Fibroblast of mammary gland (primary cell): Measurements from ENCODE around the gene KLHL40.

ENCODE experiments used
- DNase-seq: peaks from one replicate; pipeline ENCODE4 v3.0.0-alpha.2; 2010; ENCODE audit warnings: low read depth
- H3K4me3 ChIP-seq: 2 replicates; pipeline ENCODE4 v1.5.1; 2011; ENCODE audit warnings: low read depth, mild to moderate bottlenecking, low read length, moderate library complexity; ENCODE audit not compliant: control insufficient read depth
- TF ChIP-seq, protein P1 (sequence below): conservative IDR thresholded peaks from 2 replicates; pipeline ENCODE4 v1.5.1; 2011; ENCODE audit warnings: low read depth, low read length, inconsistent platforms; ENCODE audit not compliant: control insufficient read depth, insufficient read depth

Gene KLHL40

DNA sequence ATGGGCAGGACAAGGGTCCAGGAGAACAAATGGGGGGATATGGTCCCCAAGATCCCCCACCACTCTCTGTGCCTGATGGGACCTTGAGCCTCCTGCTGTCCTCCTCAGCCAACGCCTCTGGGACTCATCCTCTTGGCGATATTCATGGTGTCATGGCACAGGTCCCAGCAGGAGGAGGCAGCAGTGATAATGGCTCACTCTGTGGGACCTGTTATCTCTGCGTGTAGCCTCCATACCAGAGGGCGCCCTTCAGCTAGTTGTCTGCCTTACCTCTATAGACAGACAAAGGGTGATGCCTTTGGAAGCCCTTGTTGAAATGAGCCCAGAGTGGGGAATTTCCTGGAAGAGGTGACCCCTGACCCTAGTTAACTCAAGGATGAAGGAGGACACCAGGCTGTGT, 24.4 kb upstream of the KLHL40 start:
- no peak for DNase-seq
- TF ChIP-seq, protein P1, sequence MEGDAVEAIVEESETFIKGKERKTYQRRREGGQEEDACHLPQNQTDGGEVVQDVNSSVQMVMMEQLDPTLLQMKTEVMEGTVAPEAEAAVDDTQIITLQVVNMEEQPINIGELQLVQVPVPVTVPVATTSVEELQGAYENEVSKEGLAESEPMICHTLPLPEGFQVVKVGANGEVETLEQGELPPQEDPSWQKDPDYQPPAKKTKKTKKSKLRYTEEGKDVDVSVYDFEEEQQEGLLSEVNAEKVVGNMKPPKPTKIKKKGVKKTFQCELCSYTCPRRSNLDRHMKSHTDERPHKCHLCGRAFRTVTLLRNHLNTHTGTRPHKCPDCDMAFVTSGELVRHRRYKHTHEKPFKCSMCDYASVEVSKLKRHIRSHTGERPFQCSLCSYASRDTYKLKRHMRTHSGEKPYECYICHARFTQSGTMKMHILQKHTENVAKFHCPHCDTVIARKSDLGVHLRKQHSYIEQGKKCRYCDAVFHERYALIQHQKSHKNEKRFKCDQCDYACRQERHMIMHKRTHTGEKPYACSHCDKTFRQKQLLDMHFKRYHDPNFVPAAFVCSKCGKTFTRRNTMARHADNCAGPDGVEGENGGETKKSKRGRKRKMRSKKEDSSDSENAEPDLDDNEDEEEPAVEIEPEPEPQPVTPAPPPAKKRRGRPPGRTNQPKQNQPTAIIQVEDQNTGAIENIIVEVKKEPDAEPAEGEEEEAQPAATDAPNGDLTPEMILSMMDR = no peak
- H3K4me3 ChIP-seq = no peak overlapping the region

DNA sequence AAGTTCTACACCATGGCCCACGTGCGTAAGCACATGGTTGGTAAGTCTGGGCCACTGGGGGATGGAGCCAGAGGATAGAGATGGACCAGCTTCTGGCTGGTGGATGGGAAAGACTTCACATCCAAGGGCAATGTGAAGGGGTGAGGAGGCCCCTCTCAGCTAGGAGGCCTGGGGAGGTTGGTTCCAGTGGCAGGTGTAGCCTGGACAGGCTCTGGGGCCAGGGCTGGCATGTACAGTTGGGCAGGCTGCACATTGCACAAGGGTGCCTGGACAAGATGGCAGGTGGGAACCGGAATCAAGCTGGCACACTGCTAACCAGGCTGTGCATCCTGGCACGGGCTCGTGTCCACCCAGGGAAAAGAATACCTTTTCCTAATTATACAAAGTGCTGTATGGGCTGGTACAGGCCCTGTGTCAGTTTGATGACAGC, 23.7 kb upstream of the KLHL40 start:
- DNase-seq = no peak
- H3K4me3 ChIP-seq = no peak overlapping the region
- TF ChIP-seq, protein P1 = no peak

DNA sequence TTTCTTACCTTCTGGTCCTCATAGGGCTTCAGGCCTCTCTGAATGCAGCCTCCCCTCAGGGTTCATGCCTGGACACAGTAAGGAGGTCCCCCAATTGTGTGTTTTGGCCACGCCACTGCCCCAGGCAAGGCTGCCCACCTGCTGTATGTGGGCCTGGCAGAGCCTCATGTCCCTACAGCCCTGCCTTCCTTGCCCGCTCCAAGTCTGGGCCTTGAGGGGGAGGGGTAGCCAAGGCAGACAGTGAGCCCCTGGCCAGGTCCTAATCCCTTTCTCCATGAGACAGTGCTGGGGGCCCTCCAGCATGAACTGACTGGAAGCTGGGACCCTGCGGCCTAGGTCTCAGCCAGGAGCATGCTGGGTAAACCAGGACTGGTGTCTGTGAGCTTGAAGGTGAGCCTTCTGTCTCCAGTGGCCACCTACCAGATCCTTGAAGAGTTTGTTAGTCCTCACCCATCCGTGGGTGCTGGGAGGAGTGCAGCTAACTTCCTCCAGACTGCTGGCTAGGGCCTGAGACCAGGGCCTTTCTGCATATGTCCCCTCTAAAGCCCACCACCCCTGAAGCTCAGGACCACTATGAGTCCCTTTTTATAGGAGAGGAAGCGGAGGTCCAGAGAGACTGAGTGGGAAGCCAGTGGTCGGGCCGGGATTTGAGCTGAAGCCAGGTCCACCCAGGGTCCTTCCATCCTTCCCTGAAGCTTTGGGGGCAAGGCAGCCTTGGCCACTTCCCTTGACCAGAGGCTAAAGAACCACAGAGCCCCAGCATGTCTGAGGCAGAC, 23.1 kb upstream of the KLHL40 start:
- TF ChIP-seq, protein P1 = no peak
- no peak for DNase-seq
- H3K4me3 ChIP-seq = no peak overlapping the region

DNA sequence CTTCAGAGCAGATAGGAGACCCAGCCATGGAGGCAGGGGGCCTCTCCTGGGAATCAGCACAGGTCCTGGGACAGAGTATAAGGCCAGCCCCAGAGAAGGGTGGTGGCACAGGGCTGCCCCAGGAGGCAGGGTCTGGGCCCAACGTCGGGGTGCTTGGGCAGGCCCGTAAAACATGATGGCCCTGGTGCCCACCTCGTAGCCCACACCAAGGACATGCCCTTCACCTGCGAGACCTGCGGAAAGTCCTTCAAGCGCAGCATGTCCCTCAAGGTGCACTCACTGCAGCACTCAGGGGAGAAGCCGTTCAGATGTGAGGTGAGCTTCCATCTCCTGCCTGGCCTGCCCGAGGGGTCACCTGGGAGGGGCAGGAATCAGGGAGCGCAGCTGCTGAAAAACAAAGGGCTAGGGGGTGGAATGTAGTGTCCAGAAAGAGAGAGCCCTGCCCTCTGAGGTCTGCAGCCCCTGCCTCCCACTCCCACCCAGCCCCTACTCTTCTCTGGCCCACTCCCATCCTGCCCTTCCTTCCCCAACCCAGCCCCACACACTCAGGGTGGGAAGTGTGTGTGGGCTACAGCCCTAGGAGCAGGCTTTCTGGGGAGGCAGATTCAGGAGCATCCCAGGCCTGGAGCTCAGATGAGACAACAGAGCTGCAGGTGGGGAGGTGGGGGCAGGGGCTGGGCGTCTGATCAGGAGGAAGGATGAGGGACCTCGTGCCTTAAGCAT, 22.4 kb upstream of the KLHL40 start:
- no peak overlapping the region for H3K4me3 ChIP-seq
- no peak for DNase-seq
- TF ChIP-seq, protein P1 = no peak

DNA sequence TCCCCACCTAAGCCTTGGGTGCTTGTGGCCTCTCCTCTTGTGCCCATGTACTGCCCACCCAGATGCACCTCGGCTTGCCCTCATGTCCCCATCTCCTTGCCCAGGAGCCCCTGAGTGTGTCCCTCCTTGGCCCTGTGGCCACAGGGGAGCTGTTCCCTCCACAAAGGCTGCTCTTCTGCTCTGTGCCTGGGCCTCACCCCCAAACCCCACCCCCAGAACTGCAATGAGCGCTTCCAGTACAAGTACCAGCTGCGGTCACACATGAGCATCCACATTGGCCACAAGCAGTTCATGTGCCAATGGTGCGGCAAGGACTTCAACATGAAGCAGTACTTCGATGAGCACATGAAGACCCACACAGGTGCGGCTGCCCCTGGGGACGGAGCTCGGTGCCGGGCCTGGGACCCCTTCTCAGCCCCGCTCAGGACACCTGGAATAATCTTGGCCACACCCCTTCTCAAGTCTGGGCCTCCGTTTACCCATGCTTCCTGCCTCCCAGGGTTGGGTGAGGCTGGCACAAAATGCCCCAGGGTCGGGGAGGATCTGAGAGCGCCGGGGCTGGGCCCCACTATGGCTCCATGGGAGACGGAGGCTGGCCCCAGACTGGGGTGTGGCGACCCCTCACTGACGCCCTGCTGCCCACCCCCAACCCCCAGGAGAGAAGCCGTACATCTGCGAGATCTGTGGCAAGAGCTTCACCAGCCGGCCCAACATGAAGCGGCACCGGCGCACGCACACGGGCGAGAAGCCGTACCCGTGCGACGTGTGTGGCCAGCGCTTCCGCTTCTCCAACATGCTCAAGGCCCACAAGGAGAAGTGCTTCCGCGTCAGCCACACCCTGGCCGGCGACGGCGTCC, 21.5 kb upstream of the KLHL40 start:
- TF ChIP-seq, protein P1 = no peak
- DNase-seq = no peak
- no peak overlapping the region for H3K4me3 ChIP-seq

DNA sequence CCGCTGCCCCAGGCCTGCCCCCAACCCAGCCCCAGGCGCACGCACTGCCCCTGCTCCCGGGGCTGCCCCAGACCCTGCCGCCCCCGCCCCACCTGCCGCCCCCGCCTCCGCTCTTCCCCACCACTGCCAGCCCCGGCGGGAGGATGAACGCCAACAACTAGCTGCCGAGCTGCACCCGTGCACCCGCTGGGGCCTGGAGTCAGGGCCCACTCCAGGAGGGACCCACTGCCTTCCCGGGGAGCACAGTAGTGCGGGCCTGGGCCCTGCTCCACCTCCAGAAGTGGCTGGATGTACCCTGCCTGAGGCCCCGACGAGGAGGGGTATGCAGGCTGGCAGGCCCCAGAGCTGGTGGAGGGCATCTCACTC, 20.9 kb upstream of the KLHL40 start:
- TF ChIP-seq, protein P1 = no peak
- H3K4me3 ChIP-seq = no peak overlapping the region
- DNase-seq = no peak
